AG04450 (cell line): ENCODE results near the gene MS4A6E. TPM values are rescaled to one million over a fixed set of nuclear protein-coding genes. Genes with fewer than 3 reads are reported as not detected.
"Not testable (repeated sequence)": the region's sequence is repeated elsewhere in the genome, so short reads cannot be mapped to it uniquely, and the experiment has no call there.

Experiments
- CTCF ChIA-PET: fragments of 300-600, 350-600 bp; formaldehyde crosslinking; extraction: SDS; loops from one replicate; lab custom pipeline; 2022; ENCODE audit warnings: antibody characterized with exemption, inconsistent platforms; lab: Charles Lee
- POLR2A ChIA-PET: fragments of 350-600 bp; formaldehyde crosslinking; extraction: SDS; loops from one replicate; lab custom pipeline; 2021; ENCODE audit warnings: antibody characterized with exemption, inconsistent platforms; lab: Yijun Ruan, JAX
- DNase-seq: peaks from one replicate; pipeline ENCODE4 v3.0.0-alpha.2; 2011; ENCODE audit warnings: low read depth, low spot score
- H3K27ac ChIP-seq: one replicate; pipeline ENCODE4 v1.5.1; 2012; ENCODE audit warnings: low read depth, low read length, control low read depth
- H3K27me3 ChIP-seq: one replicate; pipeline ENCODE4 v1.6.0; 2012; ENCODE audit warnings: low read length; ENCODE audit not compliant: control insufficient read depth, insufficient read depth
- H3K4me3 ChIP-seq: 2 replicates; pipeline ENCODE4 v1.5.1; 2011; ENCODE audit warnings: mild to moderate bottlenecking, low read depth, low read length, control low read depth
- H3K9me3 ChIP-seq: 2 replicates; pipeline ENCODE4 v1.5.1; 2012; ENCODE audit warnings: low read length; ENCODE audit not compliant: control insufficient read depth, insufficient read depth
- CTCF ChIP-seq: IDR thresholded peaks from 2 replicates; pipeline ENCODE4 v1.5.1; 2011; ENCODE audit warnings: low read depth, low read length, control low read depth, inconsistent platforms
- polyA minus RNA-seq: library from RNA; depleted of rRNA, polyadenylated mRNA; stranded (reverse); fragments of >200 nt; gene quantifications from 2 replicates; pipeline ENCODE4 v1.2.3, GENCODE V29; 2011; rRNA and poly(A)+ RNA removed
- polyA plus RNA-seq: library from polyadenylated mRNA; depleted of rRNA; stranded (reverse); fragments of >200 nt; gene quantifications from 2 replicates; pipeline ENCODE4 v1.2.3, GENCODE V29; 2011; rRNA removed

The MS4A6E gene
- polyA plus RNA-seq (not detected in 2 replicates), polyA minus RNA-seq (not detected in 2 replicates)

- H3K4me3 ChIP-seq, result no peak within 1 kb of the TSS
- no peak for DNase-seq
- H3K27ac ChIP-seq, result no peak within 1 kb of the TSS
- H3K27me3 ChIP-seq, result no peaks in the 10 kb centered on the region
- no peak for TF ChIP-seq CTCF
- POLR2A ChIA-PET, result no interaction called here
- peaks cover 6% of the 10 kb centered on the region for H3K9me3 ChIP-seq
- CTCF ChIA-PET, result no interaction called here
Measured at GRCh38 chr11:60326955-60327354, at the start of gene MS4A6E. Gene MS4A6E (plus strand): TSS chr11:60327255. CDS start chr11:60334896, 7,641 bp downstream.

- ChIA-PET CTCF (no interaction called here), POLR2A (no interaction called here)
- Histone ChIP-seq H3K27ac (no peak within 1 kb of the TSS), H3K27me3 (no peaks in the 10 kb centered on the region), H3K4me3 (no peak within 1 kb of the TSS), H3K9me3 (peaks cover 3% of the 10 kb centered on the region; the same call in 1 of the 2 replicates)
- no peak for DNase-seq
- no peak for TF ChIP-seq CTCF
Measured at GRCh38 chr11:60280412-60280811, 46.6 kb upstream of the MS4A6E start, which contains the start of gene MS4A4A. Gene MS4A4A (plus strand): TSS chr11:60280666. CDS start chr11:60280676, 10 bp downstream.

GRCh38 chr11:60281485-60281884 is 45.6 kb upstream of the MS4A6E start:
- no peak for TF ChIP-seq CTCF
- ChIA-PET CTCF (no interaction called here), POLR2A (no interaction called here)

GRCh38 chr11:60282286-60282685 is 44.8 kb upstream of the MS4A6E start:
- no peak for DNase-seq
- Histone ChIP-seq H3K27me3 (no peaks in the 10 kb centered on the region), H3K9me3 (peaks cover 3% of the 10 kb centered on the region; the same call in 1 of the 2 replicates), H3K4me3 (no peak overlapping the region), H3K27ac (no peak overlapping the region)
- POLR2A ChIA-PET, result no interaction called here
- CTCF ChIA-PET, result no interaction called here
- TF ChIP-seq CTCF, result no peak

More at GRCh38 chr11:60281485-60281884, 45.6 kb upstream of the MS4A6E start:
- Histone ChIP-seq H3K4me3 (no peak overlapping the region), H3K9me3 (peaks cover 3% of the 10 kb centered on the region; the same call in 1 of the 2 replicates), H3K27ac (no peak overlapping the region), H3K27me3 (no peaks in the 10 kb centered on the region)
- no peak for DNase-seq

GRCh38 chr11:60285411-60286126 is 41.5 kb upstream of the MS4A6E start:
- DNase-seq, H3K9me3 ChIP-seq, POLR2A ChIA-PET, H3K4me3 ChIP-seq, CTCF ChIA-PET, H3K27ac ChIP-seq, H3K27me3 ChIP-seq: not testable (repeated sequence)
